Mucosa of rectum (tissue), 2 donors: ENCODE data around the gene C12orf57.

Experiments
- H3K27ac ChIP-seq, 2 donors: one replicate each; pipeline ENCODE4 v1.7.0; 2013; ENCODE audit warnings: inconsistent platforms in 2 of 2, low read depth in 2 of 2, low read length in 2 of 2
- H3K27me3 ChIP-seq, 2 donors: one replicate each; pipeline ENCODE4 v1.7.0; 2013; ENCODE audit warnings: low read length in 2 of 2; ENCODE audit not compliant: control insufficient read depth in 2 of 2, insufficient read depth in 2 of 2
- H3K36me3 ChIP-seq, 2 donors: one replicate each; pipeline ENCODE4 v1.7.0; 2013; ENCODE audit warnings: low read length in 2 of 2; ENCODE audit not compliant: control insufficient read depth in 2 of 2, insufficient read depth in 2 of 2
- H3K4me1 ChIP-seq, 2 donors: one replicate each; pipeline ENCODE4 v1.7.0; 2013; ENCODE audit warnings: low read length in 2 of 2, mild to moderate bottlenecking in 1 of 2; ENCODE audit not compliant: control insufficient read depth in 2 of 2, insufficient read depth in 2 of 2
- H3K4me3 ChIP-seq, 2 donors: one replicate each; pipeline ENCODE4 v1.7.0; 2013; ENCODE audit warnings: low read length in 2 of 2
- H3K9ac ChIP-seq, 2 donors: one replicate each; pipeline ENCODE4 v1.7.0; 2013; ENCODE audit warnings: low read length in 2 of 2, low read depth in 1 of 2, mild to moderate bottlenecking in 1 of 2
- H3K9me3 ChIP-seq, 2 donors: one replicate each; pipeline ENCODE4 v1.7.0; 2013; ENCODE audit warnings: low read length in 2 of 2; ENCODE audit not compliant: control insufficient read depth in 2 of 2
- donor health status: healthy.
- donor health status: Normal muscosa, but diverticular disease.

C12orf57 gene

DNA sequence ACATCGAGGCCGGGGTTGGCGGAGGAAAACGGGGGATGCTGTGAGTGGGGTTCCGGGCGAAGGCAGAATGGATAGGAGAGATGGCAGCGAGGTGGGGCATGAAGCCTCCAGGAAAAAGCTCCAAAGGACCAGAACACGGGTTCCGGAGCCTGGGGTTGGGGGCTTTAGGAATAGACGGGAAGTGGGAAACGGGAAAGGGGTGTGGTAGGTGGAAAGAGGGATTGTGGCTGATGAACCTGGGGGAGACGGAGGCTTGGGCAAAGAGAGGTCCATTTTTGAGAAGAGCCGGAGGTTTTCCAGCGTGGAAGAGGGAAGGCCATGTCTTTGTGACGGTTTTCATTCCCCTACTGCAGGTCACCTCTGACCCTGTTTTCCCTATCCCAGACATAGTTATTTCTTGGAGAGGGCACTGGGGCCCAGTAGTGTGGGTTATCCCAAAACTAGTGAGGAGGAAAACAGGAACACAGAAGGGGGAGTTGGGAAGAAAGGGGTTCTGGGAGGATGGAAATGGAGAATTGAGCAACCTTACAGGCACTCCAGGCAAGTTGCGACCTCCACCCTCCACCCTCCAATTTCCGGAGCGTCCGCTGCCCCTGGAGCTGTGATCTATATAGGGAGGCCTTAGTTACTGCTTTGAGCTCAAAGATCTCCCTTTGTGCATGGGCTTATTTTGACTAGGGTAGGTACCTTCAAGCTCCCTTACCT, 15.0 kb upstream of the C12orf57 start:
- Histone ChIP-seq H3K9ac (peak overlapping the region; percentile 71 to 84), H3K27ac (peak overlapping the region; percentile 80 to 83), H3K4me3 (peak overlapping the region; percentile 81 to 88), H3K9me3 (no peaks in the 10 kb centered on the region), H3K36me3 (peaks cover 0 to 6% of the 10 kb centered on the region in 2 donors), H3K27me3 (no peaks in the 10 kb centered on the region), H3K4me1 (peaks cover 49 to 53% of the 10 kb centered on the region in 2 donors)

- H3K36me3 ChIP-seq = peaks cover 0 to 15% of the 10 kb centered on the region in 2 donors
- H3K4me3 ChIP-seq = peak overlapping the region; percentile 81 to 88
- H3K9me3 ChIP-seq = no peaks in the 10 kb centered on the region
- H3K27ac ChIP-seq = peak overlapping the region; percentile 80 to 83
- peak overlapping the region; percentile 71 to 84 for H3K9ac ChIP-seq
- no peaks in the 10 kb centered on the region for H3K27me3 ChIP-seq
- peaks cover 43 to 52% of the 10 kb centered on the region in 2 donors for H3K4me1 ChIP-seq
These were observed 14.1 kb upstream of the C12orf57 start for GRCh38 chr12:6929466-6930452.

DNA sequence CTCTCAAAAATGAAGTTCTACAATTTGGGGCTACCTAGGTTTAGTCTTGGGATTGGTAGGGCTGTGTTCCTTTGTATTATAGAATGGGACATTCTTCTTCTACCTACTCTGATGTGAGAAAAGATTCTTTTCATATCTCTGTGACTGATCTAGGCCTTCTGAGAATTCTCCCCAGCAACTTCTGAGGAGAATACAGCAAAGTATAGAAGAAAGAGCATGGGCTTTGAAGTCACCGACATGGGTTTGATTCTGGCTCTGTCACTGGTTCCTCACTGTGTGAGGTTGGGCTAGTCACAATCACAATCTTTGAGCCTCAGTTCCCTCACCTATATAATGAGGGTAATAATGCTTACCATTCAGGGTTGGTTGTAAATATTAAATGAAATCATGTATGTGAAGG, 11.1 kb upstream of the C12orf57 start:
- H3K9ac ChIP-seq = no peak overlapping the region
- peaks cover 29 to 38% of the 10 kb centered on the region in 2 donors for H3K4me1 ChIP-seq
- no peaks in the 10 kb centered on the region for H3K27me3 ChIP-seq
- no peaks in the 10 kb centered on the region for H3K9me3 ChIP-seq
- no peak overlapping the region for H3K4me3 ChIP-seq
- H3K27ac ChIP-seq = no peak overlapping the region
- H3K36me3 ChIP-seq = peaks cover 0 to 27% of the 10 kb centered on the region in 2 donors

DNA sequence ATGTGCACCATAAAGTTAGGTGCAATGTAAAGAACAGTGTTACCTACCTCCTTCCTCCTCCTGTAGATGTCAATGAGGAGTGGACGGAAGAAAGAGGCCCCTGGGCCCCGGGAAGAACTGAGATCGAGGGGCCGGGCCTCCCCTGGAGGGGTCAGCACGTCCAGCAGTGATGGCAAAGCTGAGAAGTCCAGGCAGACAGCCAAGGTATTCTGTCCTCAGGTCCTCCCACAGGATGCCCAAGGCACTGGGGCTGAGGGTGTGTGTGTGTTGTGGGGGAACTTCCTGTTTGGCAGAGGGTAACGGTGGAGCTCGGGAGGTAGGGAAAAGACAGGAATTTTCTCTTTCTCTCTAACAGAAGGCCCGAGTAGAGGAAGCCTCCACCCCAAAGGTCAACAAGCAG, 9.7 kb upstream of the C12orf57 start:
- Histone ChIP-seq H3K9me3 (no peaks in the 10 kb centered on the region), H3K27ac (peak overlapping the region; percentile 36 to 43), H3K4me1 (peaks cover 34 to 39% of the 10 kb centered on the region in 2 donors)

DNA sequence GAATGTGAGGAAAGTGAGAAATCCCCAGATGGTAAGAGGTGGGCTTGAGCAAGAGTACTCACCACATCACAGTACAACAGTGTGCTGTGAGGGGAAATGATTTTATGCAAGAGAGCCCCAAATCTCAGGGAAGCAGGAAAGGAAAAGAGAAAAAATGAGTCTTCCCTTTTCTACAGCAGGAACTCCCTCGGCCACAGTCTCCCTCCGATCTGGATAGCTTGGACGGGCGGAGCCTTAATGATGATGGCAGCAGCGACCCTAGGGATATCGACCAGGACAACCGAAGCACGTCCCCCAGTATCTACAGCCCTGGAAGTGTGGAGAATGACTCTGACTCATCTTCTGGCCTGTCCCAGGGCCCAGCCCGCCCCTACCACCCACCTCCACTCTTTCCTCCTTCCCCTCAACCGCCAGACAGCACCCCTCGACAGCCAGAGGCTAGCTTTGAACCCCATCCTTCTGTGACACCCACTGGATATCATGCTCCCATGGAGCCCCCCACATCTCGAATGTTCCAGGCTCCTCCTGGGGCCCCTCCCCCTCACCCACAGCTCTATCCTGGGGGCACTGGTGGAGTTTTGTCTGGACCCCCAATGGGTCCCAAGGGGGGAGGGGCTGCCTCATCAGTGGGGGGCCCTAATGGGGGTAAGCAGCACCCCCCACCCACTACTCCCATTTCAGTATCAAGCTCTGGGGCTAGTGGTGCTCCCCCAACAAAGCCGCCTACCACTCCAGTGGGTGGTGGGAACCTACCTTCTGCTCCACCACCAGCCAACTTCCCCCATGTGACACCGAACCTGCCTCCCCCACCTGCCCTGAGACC, 8.2 kb upstream of the C12orf57 start:
- Histone ChIP-seq H3K36me3 (peaks cover 1 to 30% of the 10 kb centered on the region in 2 donors), H3K27ac (no peak overlapping the region), H3K4me3 (no peak overlapping the region), H3K9me3 (no peaks in the 10 kb centered on the region), H3K27me3 (no peaks in the 10 kb centered on the region), H3K4me1 (peaks cover 23 to 28% of the 10 kb centered on the region in 2 donors), H3K9ac (no peak overlapping the region)

More for the DNA sequence above, 9.7 kb upstream of the C12orf57 start:
- no peaks in the 10 kb centered on the region for H3K27me3 ChIP-seq
- peak overlapping the region in 1 of 2 donors; percentile 26 for H3K4me3 ChIP-seq
- peaks cover 0 to 27% of the 10 kb centered on the region in 2 donors for H3K36me3 ChIP-seq
- H3K9ac ChIP-seq = no peak overlapping the region

DNA sequence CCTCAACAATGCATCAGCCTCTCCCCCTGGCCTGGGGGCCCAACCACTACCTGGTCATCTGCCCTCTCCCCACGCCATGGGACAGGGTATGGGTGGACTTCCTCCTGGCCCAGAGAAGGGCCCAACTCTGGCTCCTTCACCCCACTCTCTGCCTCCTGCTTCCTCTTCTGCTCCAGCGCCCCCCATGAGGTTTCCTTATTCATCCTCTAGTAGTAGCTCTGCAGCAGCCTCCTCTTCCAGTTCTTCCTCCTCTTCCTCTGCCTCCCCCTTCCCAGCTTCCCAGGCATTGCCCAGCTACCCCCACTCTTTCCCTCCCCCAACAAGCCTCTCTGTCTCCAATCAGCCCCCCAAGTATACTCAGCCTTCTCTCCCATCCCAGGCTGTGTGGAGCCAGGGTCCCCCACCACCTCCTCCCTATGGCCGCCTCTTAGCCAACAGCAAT, 7.6 kb upstream of the C12orf57 start:
- Histone ChIP-seq H3K9ac (no peak overlapping the region), H3K27me3 (no peaks in the 10 kb centered on the region), H3K9me3 (no peaks in the 10 kb centered on the region), H3K36me3 (peaks cover 6 to 34% of the 10 kb centered on the region in 2 donors), H3K4me1 (peaks cover 20 to 28% of the 10 kb centered on the region in 2 donors), H3K4me3 (no peak overlapping the region), H3K27ac (no peak overlapping the region)

GRCh38 chr12:6936636-6937480, 7.0 kb upstream of the C12orf57 start:
- peaks cover 20 to 28% of the 10 kb centered on the region in 2 donors for H3K4me1 ChIP-seq
- peak overlapping the region; percentile 75 to 79 for H3K4me3 ChIP-seq
- H3K27me3 ChIP-seq = no peaks in the 10 kb centered on the region
- peaks cover 10 to 40% of the 10 kb centered on the region in 2 donors for H3K36me3 ChIP-seq
- H3K9ac ChIP-seq = peak overlapping the region; percentile 81 to 90
- no peaks in the 10 kb centered on the region for H3K9me3 ChIP-seq
- H3K27ac ChIP-seq = peak overlapping the region; percentile 94 to 95

- peaks cover 20 to 29% of the 10 kb centered on the region in 2 donors for H3K4me1 ChIP-seq
These were observed 6.1 kb upstream of the C12orf57 start for GRCh38 chr12:6937481-6938352.

More at GRCh38 chr12:6937481-6938352, 6.1 kb upstream of the C12orf57 start:
- peak overlapping the region; percentile 81 to 90 for H3K9ac ChIP-seq
- peak overlapping the region; percentile 75 to 79 for H3K4me3 ChIP-seq
- peak overlapping the region; percentile 94 to 95 for H3K27ac ChIP-seq
- H3K36me3 ChIP-seq = peaks cover 10 to 40% of the 10 kb centered on the region in 2 donors
- H3K27me3 ChIP-seq = no peaks in the 10 kb centered on the region
- no peaks in the 10 kb centered on the region for H3K9me3 ChIP-seq
